ENCODE measurements around the gene PDE3A.

- no peak for TF ChIP-seq ATF3 (IDR thresholded peaks at IDR 0.05)
- TF ChIP-seq, protein P1, sequence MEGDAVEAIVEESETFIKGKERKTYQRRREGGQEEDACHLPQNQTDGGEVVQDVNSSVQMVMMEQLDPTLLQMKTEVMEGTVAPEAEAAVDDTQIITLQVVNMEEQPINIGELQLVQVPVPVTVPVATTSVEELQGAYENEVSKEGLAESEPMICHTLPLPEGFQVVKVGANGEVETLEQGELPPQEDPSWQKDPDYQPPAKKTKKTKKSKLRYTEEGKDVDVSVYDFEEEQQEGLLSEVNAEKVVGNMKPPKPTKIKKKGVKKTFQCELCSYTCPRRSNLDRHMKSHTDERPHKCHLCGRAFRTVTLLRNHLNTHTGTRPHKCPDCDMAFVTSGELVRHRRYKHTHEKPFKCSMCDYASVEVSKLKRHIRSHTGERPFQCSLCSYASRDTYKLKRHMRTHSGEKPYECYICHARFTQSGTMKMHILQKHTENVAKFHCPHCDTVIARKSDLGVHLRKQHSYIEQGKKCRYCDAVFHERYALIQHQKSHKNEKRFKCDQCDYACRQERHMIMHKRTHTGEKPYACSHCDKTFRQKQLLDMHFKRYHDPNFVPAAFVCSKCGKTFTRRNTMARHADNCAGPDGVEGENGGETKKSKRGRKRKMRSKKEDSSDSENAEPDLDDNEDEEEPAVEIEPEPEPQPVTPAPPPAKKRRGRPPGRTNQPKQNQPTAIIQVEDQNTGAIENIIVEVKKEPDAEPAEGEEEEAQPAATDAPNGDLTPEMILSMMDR (IDR thresholded peaks at IDR 0.05 in 2 of 3, conservative IDR thresholded peaks at IDR 0.05 in 1 of 3; ENCODE audit: borderline replicate concordance in 1 of 3, insufficient read depth in 1 of 3, low read depth in 2 of 3, low read length in 2 of 3) = no peak
- no peak for TF ChIP-seq POLR2A (IDR thresholded peaks at IDR 0.05; ENCODE audit: borderline replicate concordance, extremely low read depth, insufficient read depth, insufficient read length)
- TF ChIP-seq POLR2AphosphoS5 (IDR thresholded peaks at IDR 0.05; ENCODE audit: low read depth, low read length) = no peak
- TF ChIP-seq, protein P2, sequence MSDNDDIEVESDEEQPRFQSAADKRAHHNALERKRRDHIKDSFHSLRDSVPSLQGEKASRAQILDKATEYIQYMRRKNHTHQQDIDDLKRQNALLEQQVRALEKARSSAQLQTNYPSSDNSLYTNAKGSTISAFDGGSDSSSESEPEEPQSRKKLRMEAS (IDR thresholded peaks at IDR 0.05) = no peak
- no peak for TF ChIP-seq JUND (IDR thresholded peaks at IDR 0.05)
- TF ChIP-seq TCF7L2 (IDR thresholded peaks at IDR 0.05; ENCODE audit: borderline replicate concordance, extremely low read depth, insufficient read depth, insufficient read length) = no peak
Measured at GRCh38 chr12:20641106-20641505, 272.8 kb downstream of the PDE3A start.

Data from HCT116 (cell line).